NCI-H1417 (cell line): ENCODE measurements around the gene GPR146.
"Not testable (repeated sequence)": the region's sequence is repeated elsewhere in the genome, so short reads cannot be mapped to it uniquely, and the experiment has no call there.

ENCODE experiments used
- DNase-seq, 3 experiments: peaks; one replicate each; lab custom pipeline; 2025; lab: John Stamatoyannopoulos, UW

GPR146 gene

DNA sequence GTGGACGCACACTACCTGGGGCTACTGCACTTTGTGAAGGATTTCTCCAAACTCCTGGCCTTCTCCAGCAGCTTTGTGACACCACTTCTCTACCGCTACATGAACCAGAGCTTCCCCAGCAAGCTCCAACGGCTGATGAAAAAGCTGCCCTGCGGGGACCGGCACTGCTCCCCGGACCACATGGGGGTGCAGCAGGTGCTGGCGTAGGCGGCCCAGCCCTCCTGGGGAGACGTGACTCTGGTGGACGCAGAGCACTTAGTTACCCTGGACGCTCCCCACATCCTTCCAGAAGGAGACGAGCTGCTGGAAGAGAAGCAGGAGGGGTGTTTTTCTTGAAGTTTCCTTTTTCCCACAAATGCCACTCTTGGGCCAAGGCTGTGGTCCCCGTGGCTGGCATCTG is 14.0 kb downstream of the GPR146 start:
- no peak for DNase-seq

DNA sequence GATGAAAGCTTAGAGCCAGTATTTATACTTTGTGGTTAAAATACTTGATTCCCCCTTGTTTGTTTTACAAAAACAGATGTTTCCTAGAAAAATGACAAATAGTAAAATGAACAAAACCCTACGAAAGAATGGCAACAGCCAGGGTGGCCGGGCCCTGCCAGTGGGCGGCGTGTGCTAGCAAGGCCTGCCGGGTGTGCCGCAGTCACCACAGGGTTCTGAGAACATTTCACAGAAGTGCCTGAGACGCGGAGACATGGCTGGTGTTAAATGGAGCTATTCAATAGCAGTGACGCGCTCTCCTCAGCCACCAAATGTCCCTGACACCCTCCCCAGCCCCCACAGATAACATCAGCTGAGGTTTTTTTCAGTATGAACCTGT is 14.5 kb downstream of the GPR146 start:
- DNase-seq = peak in 1 of 3 experiments; percentile 10

DNA sequence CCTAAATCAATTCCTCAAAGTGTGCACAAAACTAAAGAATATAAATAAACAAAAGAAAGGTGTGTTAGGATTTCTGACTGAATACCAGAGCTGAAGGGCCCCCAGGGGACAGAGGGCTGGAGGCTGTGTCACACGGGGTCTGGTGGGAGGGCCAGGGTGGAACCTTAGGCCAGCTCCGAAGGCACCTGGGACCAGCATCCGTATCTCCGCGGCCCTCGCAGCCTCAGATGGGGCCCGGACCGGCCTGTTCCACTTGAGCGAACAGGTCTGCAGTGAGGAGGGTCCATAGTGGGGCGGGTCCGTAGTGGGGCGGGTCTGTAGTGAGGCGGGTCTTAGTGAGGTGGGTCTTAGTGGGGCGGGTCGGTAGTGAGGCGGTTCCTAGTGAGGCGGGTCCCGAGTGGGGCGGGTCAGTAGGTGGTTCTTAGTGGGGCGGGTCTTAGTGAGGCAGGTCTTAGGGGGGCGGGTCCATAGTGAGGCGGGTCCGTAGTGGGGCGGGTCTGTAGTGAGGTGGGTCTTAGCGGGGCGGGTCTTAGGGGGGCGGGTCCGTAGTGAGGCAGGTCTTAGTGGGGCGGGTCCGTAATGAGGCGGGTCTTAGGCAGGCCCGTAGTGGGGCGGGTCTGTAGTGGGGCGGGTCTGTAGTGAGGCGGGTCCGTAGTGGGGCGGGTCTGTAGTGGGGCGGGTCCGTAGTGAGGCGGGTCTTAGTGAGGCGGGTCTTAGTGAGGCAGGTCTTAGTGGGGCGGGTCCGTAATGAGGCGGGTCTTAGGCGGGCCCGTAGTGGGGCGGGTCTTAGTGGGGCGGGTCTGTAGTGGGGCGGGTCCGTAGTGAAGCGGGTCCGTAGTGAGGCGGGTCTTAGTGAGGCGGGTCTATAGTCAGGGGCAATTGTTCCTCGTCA is 15.1 kb downstream of the GPR146 start:
- DNase-seq = no peak

GRCh38 chr7:1060315-1061072 is 16.1 kb downstream of the GPR146 start:
- no peak for DNase-seq

DNA sequence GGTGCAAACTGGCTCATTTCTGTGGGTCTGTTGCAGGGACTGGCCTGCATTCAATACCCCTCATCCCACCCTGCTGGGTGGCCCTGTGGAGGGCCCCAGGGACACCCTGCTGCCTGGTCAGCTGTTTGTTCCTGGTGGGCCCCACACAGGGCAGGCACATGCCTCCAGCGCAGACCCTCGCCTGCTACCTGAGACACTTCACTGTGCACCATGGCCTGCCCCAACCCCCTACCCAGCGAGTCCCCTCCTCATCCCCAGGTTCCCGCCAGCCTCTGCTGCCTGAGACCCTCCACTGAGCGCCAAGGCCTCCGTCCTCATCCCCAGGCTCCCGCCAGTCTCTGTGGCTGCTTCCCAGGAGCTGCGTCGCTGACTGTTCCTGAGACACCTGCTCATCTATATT is 16.8 kb downstream of the GPR146 start:
- no peak for DNase-seq

GRCh38 chr7:1062296-1063294 is 18.2 kb downstream of the GPR146 start:
- DNase-seq = no peak

GRCh38 chr7:1063361-1063760 is 19.0 kb downstream of the GPR146 start:
- no peak for DNase-seq

GRCh38 chr7:1064581-1064980 is 20.2 kb downstream of the GPR146 start:
- no peak for DNase-seq

DNA sequence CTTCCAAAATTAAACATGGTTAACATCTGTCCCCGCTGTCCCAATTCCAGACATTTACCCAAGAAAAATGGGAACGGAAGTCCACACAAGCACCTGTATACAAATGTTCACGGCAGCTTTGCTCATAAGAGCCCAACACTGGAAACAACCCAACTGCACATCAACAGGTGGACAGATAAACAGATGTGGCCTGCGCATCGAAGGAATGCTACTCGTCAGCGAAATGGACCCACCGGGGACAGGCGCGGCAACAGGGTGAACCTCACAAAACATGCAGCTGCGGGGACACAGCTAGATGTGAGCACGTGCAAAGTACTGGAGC is 20.9 kb downstream of the GPR146 start:
- DNase-seq = no peak

- DNase-seq = peak; percentile 31 to 91 (median 57)
These were observed 21.4 kb downstream of the GPR146 start for GRCh38 chr7:1065585-1066241.

DNA sequence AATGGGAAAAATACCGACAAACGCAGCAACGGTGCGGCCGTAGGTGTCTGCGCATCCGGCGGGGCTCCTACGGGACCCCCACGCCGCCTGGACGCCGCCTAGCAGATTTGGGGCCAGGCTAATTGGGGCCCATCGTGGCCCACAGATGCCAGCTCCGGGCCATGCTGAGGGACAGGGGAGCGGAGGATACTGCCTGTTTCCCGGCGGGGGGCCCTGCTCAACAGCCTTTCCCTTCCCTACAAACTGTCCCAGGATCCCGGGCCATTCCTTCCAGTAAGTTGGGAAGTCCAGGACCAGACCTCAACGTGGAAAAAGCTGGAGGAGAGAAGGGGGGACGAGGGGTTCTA is 21.9 kb downstream of the GPR146 start:
- no peak for DNase-seq

DNA sequence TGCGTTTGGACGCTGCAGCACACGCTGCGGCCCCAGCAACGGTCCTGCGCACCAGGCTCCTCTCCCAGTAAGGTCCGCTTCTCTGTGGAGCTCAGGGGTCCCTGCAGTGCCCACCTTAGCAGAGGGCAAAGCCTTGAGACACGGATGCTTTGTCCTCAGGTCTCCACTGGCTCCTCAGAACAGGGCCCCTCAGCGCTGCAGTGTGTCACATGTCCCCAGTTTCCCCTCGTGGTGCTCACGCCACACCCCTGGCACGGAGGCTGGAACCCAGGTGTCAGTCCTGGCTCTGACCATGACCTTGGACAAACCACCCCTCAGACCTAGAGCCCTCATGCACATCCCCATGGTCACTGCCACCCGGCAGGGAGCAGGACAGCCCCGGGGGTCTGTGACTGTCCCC is 23.7 kb downstream of the GPR146 start:
- no peak for DNase-seq

- no peak for DNase-seq
These were observed 24.3 kb downstream of the GPR146 start for GRCh38 chr7:1068619-1069018.

DNA sequence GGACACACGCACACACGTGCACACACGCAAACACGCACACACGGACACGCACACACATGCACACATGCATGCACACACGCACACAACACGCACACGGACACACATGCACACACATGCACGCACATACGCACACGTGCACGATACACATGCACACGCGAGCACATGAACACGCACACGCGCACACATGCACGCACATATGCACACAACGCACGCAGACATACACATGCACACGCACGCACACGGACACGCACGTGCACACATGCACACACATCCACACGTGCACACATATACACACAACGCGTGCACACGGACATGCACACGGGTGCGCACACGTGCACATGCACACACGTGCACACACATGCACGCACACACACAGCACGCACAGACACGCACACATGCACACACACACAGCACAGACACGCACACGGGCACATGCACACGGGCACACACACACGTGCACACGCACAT is 26.2 kb downstream of the GPR146 start:
- no peak for DNase-seq

DNA sequence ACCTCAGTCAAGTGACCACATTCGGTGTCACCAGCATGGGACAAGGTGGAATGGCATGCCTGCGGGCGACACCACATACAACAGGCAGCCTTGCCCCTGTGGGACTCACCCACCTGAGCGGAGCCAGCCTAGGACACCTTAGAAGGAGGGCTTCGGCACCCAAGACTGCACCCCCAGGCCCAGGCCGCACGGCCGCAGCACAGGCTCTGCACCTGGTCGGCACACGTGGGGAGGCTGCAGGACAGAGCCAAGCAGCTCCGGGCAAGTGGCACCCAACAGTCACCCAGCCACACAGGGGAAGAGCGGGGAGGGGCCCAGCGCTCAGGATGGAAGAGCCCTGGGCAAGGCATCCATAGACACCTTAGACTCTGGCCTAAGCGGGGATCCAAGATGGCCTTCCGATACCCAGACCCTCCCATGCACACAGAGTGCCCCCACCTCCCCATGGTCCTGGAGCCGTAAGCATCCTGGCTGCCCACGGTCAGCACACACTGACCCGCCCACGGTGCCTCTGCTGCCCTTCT is 27.4 kb downstream of the GPR146 start:
- no peak for DNase-seq

DNA sequence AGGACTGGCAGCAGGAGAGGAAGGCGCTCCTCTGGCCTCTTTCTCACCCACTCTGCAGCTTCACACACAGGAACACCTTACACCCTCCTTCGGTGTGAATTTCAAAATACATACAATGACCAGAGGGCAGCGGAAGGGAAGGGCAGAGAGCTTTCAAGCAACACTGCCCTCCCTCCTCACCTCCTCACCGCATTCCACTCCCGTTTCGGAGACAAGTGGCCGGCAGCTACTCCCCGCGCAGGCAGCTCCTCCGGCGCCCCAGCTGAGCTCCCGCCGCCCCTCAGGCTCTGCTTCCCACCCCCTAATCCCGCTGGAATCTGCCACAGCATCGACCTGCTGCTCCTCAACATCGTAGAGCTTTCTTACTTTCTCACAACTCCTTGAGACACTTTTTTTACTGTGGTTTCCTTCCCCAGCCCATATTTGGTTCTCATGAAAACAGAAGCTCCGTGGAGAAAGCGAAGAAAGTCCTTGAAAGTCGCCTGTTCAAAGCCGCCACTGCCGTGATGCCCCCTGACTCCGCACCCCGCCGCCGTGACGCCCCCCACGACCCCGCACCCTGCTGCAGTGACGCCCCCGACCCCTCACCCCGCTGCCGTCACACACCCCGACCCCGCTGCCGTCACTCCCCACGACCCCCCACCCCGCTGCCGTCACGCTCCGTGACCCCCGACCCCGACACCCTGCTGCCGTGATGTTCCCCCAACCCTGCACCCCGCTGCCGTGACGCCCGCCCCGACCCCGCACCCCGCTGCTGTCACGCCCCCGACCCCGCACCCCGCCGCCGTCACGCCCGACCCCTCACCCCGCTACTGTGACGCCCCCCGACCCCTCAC is 29.0 kb downstream of the GPR146 start:
- DNase-seq = no peak

GRCh38 chr7:1074018-1074417 is 29.7 kb downstream of the GPR146 start:
- not testable (repeated sequence) for DNase-seq

- no peak for DNase-seq
These were observed 30.5 kb downstream of the GPR146 start for GRCh38 chr7:1074593-1075431.
